ENCODE data around the gene RAD54L2. TPM values are rescaled to one million over a fixed set of nuclear protein-coding genes. Genes with fewer than 3 reads are reported as not detected.

Gene RAD54L2
- total RNA-seq, 4 donors from 2014 or later, result 17.6 to 41.8 (median 18.3) TPM

DNA sequence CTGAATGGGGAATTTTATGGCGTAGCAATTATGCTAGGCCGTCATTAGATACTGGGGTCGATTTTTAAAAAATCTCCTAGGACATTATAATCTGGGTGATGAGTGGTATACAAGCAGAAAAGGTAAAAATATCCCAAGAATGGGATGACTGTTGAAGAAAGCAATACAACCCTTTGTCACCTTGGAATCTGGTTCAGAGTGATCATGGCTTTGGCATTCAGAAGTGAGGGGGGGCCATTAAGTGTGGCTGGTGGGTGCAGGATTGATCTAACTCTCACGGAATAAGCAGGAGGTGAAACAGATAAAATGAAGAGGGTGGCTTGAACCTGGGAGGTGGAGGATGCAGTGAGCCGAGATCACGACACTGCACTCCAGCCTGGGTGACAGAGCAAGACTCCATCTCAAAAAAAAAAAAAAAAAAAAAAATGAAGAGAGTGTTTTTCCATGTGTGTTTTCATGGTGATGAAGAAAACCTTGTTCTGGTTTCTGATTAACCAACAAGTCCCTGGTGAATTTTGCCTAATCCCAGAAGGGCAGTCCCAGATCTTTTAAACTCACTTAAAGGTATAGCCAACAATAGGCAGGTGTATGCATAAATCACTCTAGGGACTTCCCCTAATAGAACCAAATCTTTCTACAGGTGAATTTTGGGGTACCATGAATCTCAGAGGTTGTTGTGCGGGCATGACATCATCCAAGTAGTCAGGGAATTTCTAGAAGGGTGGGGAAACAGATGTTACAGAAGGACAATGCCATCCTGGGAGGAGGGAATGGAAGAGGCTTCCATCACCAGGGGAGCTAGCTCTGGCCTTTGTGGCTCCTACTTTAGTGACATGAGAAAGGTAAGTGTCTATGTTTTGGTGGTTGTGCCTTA, 3.1 kb upstream of the RAD54L2 start:
- TF ChIP-seq, protein P1, sequence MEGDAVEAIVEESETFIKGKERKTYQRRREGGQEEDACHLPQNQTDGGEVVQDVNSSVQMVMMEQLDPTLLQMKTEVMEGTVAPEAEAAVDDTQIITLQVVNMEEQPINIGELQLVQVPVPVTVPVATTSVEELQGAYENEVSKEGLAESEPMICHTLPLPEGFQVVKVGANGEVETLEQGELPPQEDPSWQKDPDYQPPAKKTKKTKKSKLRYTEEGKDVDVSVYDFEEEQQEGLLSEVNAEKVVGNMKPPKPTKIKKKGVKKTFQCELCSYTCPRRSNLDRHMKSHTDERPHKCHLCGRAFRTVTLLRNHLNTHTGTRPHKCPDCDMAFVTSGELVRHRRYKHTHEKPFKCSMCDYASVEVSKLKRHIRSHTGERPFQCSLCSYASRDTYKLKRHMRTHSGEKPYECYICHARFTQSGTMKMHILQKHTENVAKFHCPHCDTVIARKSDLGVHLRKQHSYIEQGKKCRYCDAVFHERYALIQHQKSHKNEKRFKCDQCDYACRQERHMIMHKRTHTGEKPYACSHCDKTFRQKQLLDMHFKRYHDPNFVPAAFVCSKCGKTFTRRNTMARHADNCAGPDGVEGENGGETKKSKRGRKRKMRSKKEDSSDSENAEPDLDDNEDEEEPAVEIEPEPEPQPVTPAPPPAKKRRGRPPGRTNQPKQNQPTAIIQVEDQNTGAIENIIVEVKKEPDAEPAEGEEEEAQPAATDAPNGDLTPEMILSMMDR (IDR thresholded peaks at IDR 0.05; ENCODE audit: low read depth), result no peak

DNA sequence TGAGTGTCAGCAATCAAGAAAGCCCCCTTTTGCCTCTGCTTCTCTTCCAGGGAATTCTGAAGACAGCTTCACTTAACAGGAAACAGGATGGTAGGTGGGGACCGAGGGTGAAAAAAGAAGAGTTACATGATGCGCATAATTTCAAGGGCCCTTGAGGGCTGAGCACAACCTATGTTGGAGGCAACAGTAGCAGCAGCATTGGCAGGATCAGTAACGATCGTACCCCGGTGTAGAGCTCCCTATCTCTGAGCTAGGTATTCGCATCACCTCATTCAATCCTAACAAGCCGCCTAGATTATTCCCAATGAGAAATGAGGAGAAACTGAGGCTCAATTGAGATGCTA, 432 bp upstream of the RAD54L2 start:
- TF ChIP-seq, protein P1 (IDR thresholded peaks at IDR 0.05; ENCODE audit: low read depth), result no peak

- TF ChIP-seq, protein P1 (IDR thresholded peaks at IDR 0.05; ENCODE audit: low read depth), result no peak
Measured at GRCh38 chr3:51539291-51539941, 897 bp downstream of the RAD54L2 start.

DNA sequence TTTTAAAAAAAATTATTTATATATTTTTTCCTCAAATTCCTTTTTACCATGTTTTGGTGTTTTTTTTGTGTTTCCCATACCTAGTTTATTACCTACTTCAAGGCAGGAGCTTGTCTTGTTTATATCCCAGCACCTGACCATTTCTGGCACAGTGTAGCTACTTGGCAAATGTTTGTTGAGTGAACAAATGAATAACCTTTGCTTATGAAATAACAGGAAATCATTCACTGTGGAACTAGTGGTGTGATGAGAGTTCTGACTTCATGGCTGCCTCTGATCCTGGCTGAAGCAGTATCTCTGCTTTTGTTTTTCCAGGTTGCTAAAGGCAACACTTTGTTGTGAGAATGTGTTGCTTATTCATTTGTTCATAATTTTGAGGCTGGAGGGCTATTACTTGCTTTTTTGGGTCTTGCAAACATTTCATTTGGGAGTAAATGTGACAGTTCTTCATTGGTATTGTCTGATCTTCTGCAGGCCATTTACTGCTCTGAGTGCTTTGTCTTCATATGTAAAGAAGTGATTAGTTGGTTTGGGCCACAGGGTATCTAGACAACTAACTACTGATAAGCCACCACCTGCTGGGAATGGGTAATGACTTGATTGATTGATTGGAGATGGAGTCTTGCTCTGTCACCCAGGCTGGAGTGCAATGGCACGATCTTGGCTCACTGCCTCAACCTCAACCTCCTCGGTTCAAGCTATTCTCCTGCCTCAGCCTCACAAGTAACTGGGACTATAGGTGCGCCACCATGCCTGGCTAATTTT, 5.7 kb downstream of the RAD54L2 start:
- TF ChIP-seq, protein P1 (IDR thresholded peaks at IDR 0.05; ENCODE audit: low read depth), result no peak

- TF ChIP-seq, protein P1 (IDR thresholded peaks at IDR 0.05; ENCODE audit: low read depth), result no peak
Measured at GRCh38 chr3:51547274-51547673, 8.8 kb downstream of the RAD54L2 start.

DNA sequence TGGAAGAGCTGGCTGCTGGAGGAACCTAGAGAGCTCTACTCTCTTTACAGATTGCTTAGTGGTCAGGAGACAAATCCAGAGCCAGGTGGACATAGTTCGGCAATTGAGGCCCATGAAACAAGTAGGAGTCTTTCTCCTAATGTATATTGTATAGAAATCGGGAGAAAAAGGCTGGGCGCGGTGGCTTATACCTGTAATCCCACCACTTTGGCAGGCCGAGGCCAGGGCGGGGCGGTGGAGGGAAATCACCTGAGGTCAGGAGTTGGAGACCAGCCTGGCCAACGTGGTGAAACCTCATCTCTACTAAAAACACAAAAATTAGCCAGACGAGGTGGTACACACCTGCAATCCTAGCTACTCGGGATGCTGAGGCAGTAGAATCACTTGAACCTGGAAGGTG, 10.8 kb downstream of the RAD54L2 start:
- TF ChIP-seq, protein P1 (IDR thresholded peaks at IDR 0.05; ENCODE audit: low read depth), result no peak
